ENCODE results near the gene NKD2.

DNA sequence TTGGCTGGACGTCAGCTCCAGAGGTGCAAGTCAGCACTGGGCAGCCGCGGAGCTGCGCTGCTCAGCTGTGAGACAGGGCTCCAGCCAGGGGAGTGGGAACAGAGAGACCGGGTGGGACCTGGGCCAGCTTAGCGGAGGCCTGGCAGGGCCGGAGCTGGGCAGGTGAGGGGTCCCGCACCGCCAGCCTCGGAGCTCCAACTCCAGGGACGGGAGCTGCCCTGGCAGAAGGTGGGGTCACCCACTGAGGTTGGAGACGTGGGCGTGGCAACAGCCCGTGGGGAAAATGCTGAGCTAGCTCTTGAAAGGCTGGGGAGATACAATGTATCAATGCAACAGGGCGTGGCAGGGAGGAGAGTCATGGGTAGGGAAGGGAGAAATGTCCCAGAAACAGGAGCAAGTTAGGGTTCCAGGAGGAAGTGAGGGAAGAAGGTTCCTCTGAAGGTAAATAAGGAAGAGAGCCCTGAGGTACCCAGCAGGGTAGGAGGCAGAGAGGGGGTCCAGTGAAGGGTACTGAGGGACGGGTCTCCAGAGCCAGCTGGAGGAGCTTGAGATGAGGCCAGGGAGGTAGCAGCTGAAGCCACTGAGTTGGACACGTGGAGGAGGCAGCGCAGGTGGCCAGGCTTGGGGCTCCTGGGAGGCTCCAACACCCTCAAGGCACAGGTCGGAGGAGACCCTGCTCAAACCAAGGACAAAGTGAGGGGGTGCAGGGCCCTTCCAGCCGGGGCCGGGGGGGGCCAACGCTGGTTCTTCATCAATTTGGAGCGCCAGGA, 736 bp upstream of the NKD2 start:
- TF ChIP-seq, protein P1, sequence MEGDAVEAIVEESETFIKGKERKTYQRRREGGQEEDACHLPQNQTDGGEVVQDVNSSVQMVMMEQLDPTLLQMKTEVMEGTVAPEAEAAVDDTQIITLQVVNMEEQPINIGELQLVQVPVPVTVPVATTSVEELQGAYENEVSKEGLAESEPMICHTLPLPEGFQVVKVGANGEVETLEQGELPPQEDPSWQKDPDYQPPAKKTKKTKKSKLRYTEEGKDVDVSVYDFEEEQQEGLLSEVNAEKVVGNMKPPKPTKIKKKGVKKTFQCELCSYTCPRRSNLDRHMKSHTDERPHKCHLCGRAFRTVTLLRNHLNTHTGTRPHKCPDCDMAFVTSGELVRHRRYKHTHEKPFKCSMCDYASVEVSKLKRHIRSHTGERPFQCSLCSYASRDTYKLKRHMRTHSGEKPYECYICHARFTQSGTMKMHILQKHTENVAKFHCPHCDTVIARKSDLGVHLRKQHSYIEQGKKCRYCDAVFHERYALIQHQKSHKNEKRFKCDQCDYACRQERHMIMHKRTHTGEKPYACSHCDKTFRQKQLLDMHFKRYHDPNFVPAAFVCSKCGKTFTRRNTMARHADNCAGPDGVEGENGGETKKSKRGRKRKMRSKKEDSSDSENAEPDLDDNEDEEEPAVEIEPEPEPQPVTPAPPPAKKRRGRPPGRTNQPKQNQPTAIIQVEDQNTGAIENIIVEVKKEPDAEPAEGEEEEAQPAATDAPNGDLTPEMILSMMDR (IDR thresholded peaks at IDR 0.05): no peak
- TF ChIP-seq POLR2A (IDR thresholded peaks at IDR 0.05): no peak

All from testis (tissue), 2 donors.